SK-N-SH (cell line): ENCODE data around the gene LSM2. TPM values are rescaled to one million over a fixed set of nuclear protein-coding genes. Genes with fewer than 3 reads are reported as not detected.
"Not testable (repeated sequence)": the region's sequence is repeated elsewhere in the genome, so short reads cannot be mapped to it uniquely, and the experiment has no call there.

Experiments
- CTCF ChIA-PET: fragments of 300-600, 350-600 bp; formaldehyde crosslinking; extraction: SDS; loops from one replicate; lab custom pipeline; 2021; lab: Yijun Ruan, JAX
- POLR2A ChIA-PET: fragments of 350-600 bp; sonication (Branson Sonifier 250); formaldehyde crosslinking; extraction: SDS; loops from one replicate; lab custom pipeline; 2020; ENCODE audit warnings: antibody characterized with exemption, inconsistent platforms; lab: Yijun Ruan, JAX
- DNase-seq: peaks from one replicate; pipeline ENCODE4 v3.0.0; 2012
- H2AFZ ChIP-seq: fragments of 200-600 bp; sonication (generic); 2 replicates; pipeline ENCODE4 v1.8.1; 2016; ENCODE audit warnings: antibody characterized with exemption, mild to moderate bottlenecking, low read depth
- H3F3A ChIP-seq: fragments of 200-600 bp; sonication (generic); replicated peaks from 2 replicates; pipeline ENCODE3; 2016; ENCODE audit warnings: antibody characterized with exemption, mild to moderate bottlenecking; ENCODE audit not compliant: insufficient read depth
- H3K27ac ChIP-seq, 2 experiments: fragments of 200-500 bp in 1 of 2; fragments of 200-600 bp in 1 of 2; sonication (Bioruptor generic) in 1 of 2; sonication (generic), shearing (Covaris generic) in 1 of 2; 2 replicates each; pipeline versions ENCODE4 v1.5.1 to v1.6.1; 2014 to 2016; ENCODE audit warnings: low read depth in 2 of 2, inconsistent platforms in 1 of 2, low read length in 1 of 2, mild to moderate bottlenecking in 1 of 2, mixed read lengths in 1 of 2
- H3K27me3 ChIP-seq: fragments of 200-600 bp; sonication (generic), shearing (Covaris generic); 2 replicates; pipeline ENCODE4 v1.6.1; 2016; ENCODE audit warnings: mixed run types; ENCODE audit not compliant: insufficient read depth
- H3K36me3 ChIP-seq, 2 experiments: fragments of 200-500 bp in 1 of 2; fragments of 200-600 bp in 1 of 2; sonication (Bioruptor generic) in 1 of 2; sonication (generic) in 1 of 2; replicated peaks in 1 of 2; 2 replicates each; pipeline versions ENCODE3 to v1.5.1; 2014 to 2016; ENCODE audit warnings: low read length in 1 of 2, mild to moderate bottlenecking in 1 of 2; ENCODE audit not compliant: insufficient read depth in 2 of 2, control insufficient read depth in 1 of 2
- H3K4me1 ChIP-seq, 2 experiments: fragments of 200-500 bp in 1 of 2; fragments of 200-600 bp in 1 of 2; sonication (Bioruptor generic) in 1 of 2; sonication (generic), shearing (Covaris generic) in 1 of 2; 2 replicates each; pipeline versions ENCODE4 v1.5.1 to v1.6.1; 2014 to 2016; ENCODE audit warnings: low read depth in 1 of 2, low read length in 1 of 2, mixed run types in 1 of 2; ENCODE audit not compliant: insufficient read depth in 2 of 2, control insufficient read depth in 1 of 2
- H3K4me2 ChIP-seq: fragments of 200-600 bp; sonication (generic), shearing (Covaris generic); 2 replicates; pipeline ENCODE4 v1.6.1; 2017; ENCODE audit warnings: mixed run types
- H3K4me3 ChIP-seq, 2 experiments: fragments of 200-500 bp in 1 of 2; fragments of 200-600 bp in 1 of 2; sonication (Bioruptor generic) in 1 of 2; sonication (generic), shearing (Covaris generic) in 1 of 2; 2 replicates each; pipeline versions ENCODE4 v1.5.1 to v1.8.1; 2014 to 2016; ENCODE audit warnings: low read depth in 2 of 2, inconsistent platforms in 1 of 2, low read length in 1 of 2, mild to moderate bottlenecking in 1 of 2, mixed read lengths in 1 of 2, moderate library complexity in 1 of 2
- H3K79me2 ChIP-seq: fragments of 200-600 bp; sonication (generic); 2 replicates; pipeline ENCODE4 v1.8.1; 2017; ENCODE audit warnings: mild to moderate bottlenecking; ENCODE audit not compliant: insufficient read depth
- H3K9ac ChIP-seq: fragments of 200-600 bp; sonication (generic); 2 replicates; pipeline ENCODE4 v1.6.1; 2017; ENCODE audit warnings: mixed run types
- H3K9me2 ChIP-seq: fragments of 200-600 bp; sonication (generic); 2 replicates; pipeline ENCODE4 v1.6.1; 2017; ENCODE audit warnings: mixed run types
- H3K9me3 ChIP-seq: fragments of 200-600 bp; sonication (generic); 2 replicates; pipeline ENCODE4 v1.6.1; 2017; ENCODE audit warnings: mixed run types, mild to moderate bottlenecking, moderate library complexity
- H4K20me1 ChIP-seq: fragments of 200-600 bp; sonication (generic); 2 replicates; pipeline ENCODE4 v1.6.1; 2017; ENCODE audit warnings: mild to moderate bottlenecking, mixed run types; ENCODE audit not compliant: insufficient read depth
- ELF1 ChIP-seq: IDR thresholded peaks from 2 replicates; pipeline ENCODE4 v1.4.0; 2012
- EP300 ChIP-seq, 2 experiments: IDR thresholded peaks; 2 replicates each; pipeline versions ENCODE4 v1.4.0 to v1.6.1; 2012; ENCODE audit warnings: borderline replicate concordance in 1 of 2, low read depth in 1 of 2, low read length in 1 of 2
- EZH2phosphoT487 ChIP-seq: fragments of 200-600 bp; sonication (generic); IDR thresholded peaks from 2 replicates; pipeline ENCODE4 v1.6.1; 2017; ENCODE audit warnings: low read depth, mixed run types, mild to moderate bottlenecking, antibody characterized with exemption, moderate library complexity, borderline replicate concordance
- FOSL2 ChIP-seq: IDR thresholded peaks from 2 replicates; pipeline ENCODE4 v1.4.0; 2012; ENCODE audit warnings: low read depth, mild to moderate bottlenecking, moderate library complexity, borderline replicate concordance
- GABPA ChIP-seq: IDR thresholded peaks from 2 replicates; pipeline ENCODE4 v1.4.0; 2012; ENCODE audit warnings: low read depth, mild to moderate bottlenecking
- GATA2 ChIP-seq: sonication (generic); formaldehyde crosslinking; IDR thresholded peaks from 2 replicates; pipeline ENCODE4 v1.5.0; 2020; ENCODE audit warnings: mild to moderate bottlenecking, missing genetic modification reagents
- MEF2A ChIP-seq: IDR thresholded peaks from 2 replicates; pipeline ENCODE4 v1.4.0; 2012; ENCODE audit warnings: low read depth, borderline replicate concordance
- MXI1 ChIP-seq: IDR thresholded peaks from 2 replicates; pipeline ENCODE4 v1.6.1; 2012; ENCODE audit warnings: mild to moderate bottlenecking, low read depth, low read length, improper control_type of control experiment
- NFIC ChIP-seq: IDR thresholded peaks from 2 replicates; pipeline ENCODE4 v1.4.0; 2012; ENCODE audit warnings: borderline replicate concordance
- NRF1 ChIP-seq: IDR thresholded peaks from 2 replicates; pipeline ENCODE4 v1.6.1; 2012; ENCODE audit warnings: low read depth, mild to moderate bottlenecking, low read length
- POLR2AphosphoS5 ChIP-seq: IDR thresholded peaks from 2 replicates; pipeline ENCODE4 v1.6.1; 2012; ENCODE audit warnings: low read depth, low read length
- RAD21 ChIP-seq: IDR thresholded peaks from 2 replicates; pipeline ENCODE4 v1.6.1; 2012; ENCODE audit warnings: mild to moderate bottlenecking, low read length
- RCOR1 ChIP-seq: fragments of 150-350 bp; IDR thresholded peaks from 2 replicates; pipeline ENCODE4 v1.6.1; 2017; ENCODE audit warnings: antibody characterized with exemption, low read length
- RFX5 ChIP-seq: IDR thresholded peaks from 2 replicates; pipeline ENCODE4 v1.6.1; 2012; ENCODE audit warnings: mild to moderate bottlenecking, improper control_type of control experiment, low read length
- RXRA ChIP-seq: IDR thresholded peaks from 2 replicates; pipeline ENCODE4 v1.4.0; 2012; ENCODE audit warnings: low read depth, mild to moderate bottlenecking, borderline replicate concordance
- SMC3 ChIP-seq: IDR thresholded peaks from 2 replicates; pipeline ENCODE4 v1.6.1; 2012; ENCODE audit warnings: low read depth, low read length, improper control_type of control experiment
- TAF1 ChIP-seq: IDR thresholded peaks from 2 replicates; pipeline ENCODE4 v1.6.1; 2012; ENCODE audit warnings: low read depth, mild to moderate bottlenecking, low read length, moderate library complexity, borderline replicate concordance
- TCF12 ChIP-seq: IDR thresholded peaks from 2 replicates; pipeline ENCODE4 v1.4.0; 2012
- TEAD4 ChIP-seq: IDR thresholded peaks from 2 replicates; pipeline ENCODE4 v1.4.0; 2012; ENCODE audit warnings: mild to moderate bottlenecking, borderline replicate concordance; ENCODE audit not compliant: insufficient read depth
- YY1 ChIP-seq: IDR thresholded peaks from 2 replicates; pipeline ENCODE4 v1.4.0; 2012; ENCODE audit warnings: low read depth, mild to moderate bottlenecking
- WGBS: methylation state at CpG from one replicate; pipeline ENCODE4 v1.1.6; 2017; ENCODE audit warnings: low lambda C conversion rate; 5-methylcytosine and 5-hydroxymethylcytosine counted together
- polyA plus RNA-seq, 3 experiments: library from polyadenylated mRNA; depleted of rRNA; stranded (reverse); fragments of >200 nt; gene quantifications; 2 replicates each; pipeline ENCODE4 v1.2.3, GENCODE V29; 2012
- TF ChIP-seq, protein P1 (sequence below): IDR thresholded peaks from 2 replicates; pipeline ENCODE4 v1.4.0; 2012; ENCODE audit warnings: low read depth
- TF ChIP-seq, protein P2 (sequence below): fragments of 150-350 bp; IDR thresholded peaks from 2 replicates; pipeline ENCODE4 v1.6.1; 2016; ENCODE audit warnings: mild to moderate bottlenecking, low read depth, low read length
- TF ChIP-seq, protein P3 (sequence below): IDR thresholded peaks from 2 replicates; pipeline ENCODE4 v1.4.0; 2012; ENCODE audit warnings: low read depth, borderline replicate concordance
- TF ChIP-seq, protein P4 (sequence below): fragments of 150-350 bp; IDR thresholded peaks from 2 replicates; pipeline ENCODE4 v1.6.1; 2017; ENCODE audit warnings: antibody characterized with exemption, low read length, low read depth, borderline replicate concordance

The LSM2 gene
- polyA plus RNA-seq, 1 of the 3 experiments (the other 2 are of a cell fraction): 79.1 TPM

DNA sequence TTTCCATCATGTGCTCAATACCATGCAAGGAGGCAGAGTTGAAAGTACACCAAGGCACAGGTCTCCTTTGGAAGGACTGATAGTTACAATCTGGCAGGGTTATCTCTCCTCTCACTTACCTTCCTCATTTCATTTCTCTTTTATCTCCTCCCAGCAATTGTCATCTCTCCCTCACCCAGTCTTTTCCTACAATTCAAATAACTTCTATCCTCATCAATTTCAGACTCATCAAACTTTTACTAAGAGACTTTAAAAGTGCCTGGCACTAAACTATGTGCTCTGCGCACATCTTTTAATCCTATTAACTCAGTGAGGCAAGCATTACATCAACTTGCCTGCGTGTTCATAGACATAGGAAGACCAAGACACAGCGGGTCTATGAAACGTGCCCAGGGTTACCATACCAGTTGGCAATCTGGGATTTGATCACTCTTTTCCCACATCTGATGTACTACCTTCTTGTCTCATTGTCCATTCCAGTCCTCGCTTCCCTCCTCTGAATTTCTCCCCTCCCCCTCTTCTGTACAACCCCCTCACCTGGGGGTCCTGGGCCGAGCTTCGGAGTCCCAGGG, 12.4 kb downstream of the LSM2 start:
- H3F3A ChIP-seq: peaks cover 25% of the 10 kb centered on the region
- TF ChIP-seq GABPA (no peak), YY1 (no peak), RCOR1 (no peak), RFX5 (no peak), TAF1 (no peak), SMC3 (no peak), GATA2 (peak; percentile 12; the same call in 1 of the 2 replicates), RAD21 (0 out of 2 replicates have a peak, but pooled peaks have one; percentile 7), ELF1 (no peak), TCF12 (no peak), TEAD4 (no peak), MEF2A (no peak), POLR2AphosphoS5 (no peak), EZH2phosphoT487 (no peak), EP300 (IDR thresholded peaks at IDR 0.05; ENCODE audit: borderline replicate concordance in 1 of 2, low read depth in 1 of 2, low read length in 1 of 2) (no peak), FOSL2 (no peak), MXI1 (peak; percentile 62; the same call in 1 of the 2 replicates), NFIC (no peak), NRF1 (no peak), RXRA (no peak)
- TF ChIP-seq, protein P1, sequence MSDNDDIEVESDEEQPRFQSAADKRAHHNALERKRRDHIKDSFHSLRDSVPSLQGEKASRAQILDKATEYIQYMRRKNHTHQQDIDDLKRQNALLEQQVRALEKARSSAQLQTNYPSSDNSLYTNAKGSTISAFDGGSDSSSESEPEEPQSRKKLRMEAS: no peak
- TF ChIP-seq, protein P2, sequence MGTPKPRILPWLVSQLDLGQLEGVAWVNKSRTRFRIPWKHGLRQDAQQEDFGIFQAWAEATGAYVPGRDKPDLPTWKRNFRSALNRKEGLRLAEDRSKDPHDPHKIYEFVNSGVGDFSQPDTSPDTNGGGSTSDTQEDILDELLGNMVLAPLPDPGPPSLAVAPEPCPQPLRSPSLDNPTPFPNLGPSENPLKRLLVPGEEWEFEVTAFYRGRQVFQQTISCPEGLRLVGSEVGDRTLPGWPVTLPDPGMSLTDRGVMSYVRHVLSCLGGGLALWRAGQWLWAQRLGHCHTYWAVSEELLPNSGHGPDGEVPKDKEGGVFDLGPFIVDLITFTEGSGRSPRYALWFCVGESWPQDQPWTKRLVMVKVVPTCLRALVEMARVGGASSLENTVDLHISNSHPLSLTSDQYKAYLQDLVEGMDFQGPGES: no peak
- TF ChIP-seq, protein P3, sequence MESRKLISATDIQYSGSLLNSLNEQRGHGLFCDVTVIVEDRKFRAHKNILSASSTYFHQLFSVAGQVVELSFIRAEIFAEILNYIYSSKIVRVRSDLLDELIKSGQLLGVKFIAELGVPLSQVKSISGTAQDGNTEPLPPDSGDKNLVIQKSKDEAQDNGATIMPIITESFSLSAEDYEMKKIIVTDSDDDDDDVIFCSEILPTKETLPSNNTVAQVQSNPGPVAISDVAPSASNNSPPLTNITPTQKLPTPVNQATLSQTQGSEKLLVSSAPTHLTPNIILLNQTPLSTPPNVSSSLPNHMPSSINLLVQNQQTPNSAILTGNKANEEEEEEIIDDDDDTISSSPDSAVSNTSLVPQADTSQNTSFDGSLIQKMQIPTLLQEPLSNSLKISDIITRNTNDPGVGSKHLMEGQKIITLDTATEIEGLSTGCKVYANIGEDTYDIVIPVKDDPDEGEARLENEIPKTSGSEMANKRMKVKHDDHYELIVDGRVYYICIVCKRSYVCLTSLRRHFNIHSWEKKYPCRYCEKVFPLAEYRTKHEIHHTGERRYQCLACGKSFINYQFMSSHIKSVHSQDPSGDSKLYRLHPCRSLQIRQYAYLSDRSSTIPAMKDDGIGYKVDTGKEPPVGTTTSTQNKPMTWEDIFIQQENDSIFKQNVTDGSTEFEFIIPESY: no peak
- TF ChIP-seq, protein P4, sequence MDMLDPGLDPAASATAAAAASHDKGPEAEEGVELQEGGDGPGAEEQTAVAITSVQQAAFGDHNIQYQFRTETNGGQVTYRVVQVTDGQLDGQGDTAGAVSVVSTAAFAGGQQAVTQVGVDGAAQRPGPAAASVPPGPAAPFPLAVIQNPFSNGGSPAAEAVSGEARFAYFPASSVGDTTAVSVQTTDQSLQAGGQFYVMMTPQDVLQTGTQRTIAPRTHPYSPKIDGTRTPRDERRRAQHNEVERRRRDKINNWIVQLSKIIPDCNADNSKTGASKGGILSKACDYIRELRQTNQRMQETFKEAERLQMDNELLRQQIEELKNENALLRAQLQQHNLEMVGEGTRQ: no peak
- peaks cover 3 to 12% of the 10 kb centered on the region in 2 experiments; a peak in 3 of 4 replicates for H3K4me1 ChIP-seq
- no peaks in the 10 kb centered on the region for H3K9me2 ChIP-seq
- peak overlapping the region; percentile 72 to 96; a peak in 3 of 4 replicates for H3K27ac ChIP-seq
- WGBS: 3% methylated on average over 7 of the region's 7 CpGs
- H3K4me2 ChIP-seq: peak overlapping the region; percentile 99
- peaks cover 18 to 26% of the 10 kb centered on the region in 2 experiments for H3K36me3 ChIP-seq
- peaks cover 38% of the 10 kb centered on the region for H3K79me2 ChIP-seq
- POLR2A ChIA-PET: interaction anchor here (0.8 to 1.8 kb wide), 7 partner anchors 12 to 1177 kb away, joined by 3 to 24 read pairs (median 4); partner anchors contain the start of genes CLIC1, DDX39B, HSPA1A and HSPA1L
- H3K9me3 ChIP-seq: no peaks in the 10 kb centered on the region
- DNase-seq: no peak
- CTCF ChIA-PET: interaction anchor here (0.8 to 3.0 kb wide), 10 partner anchors 9 to 248 kb away, joined by 3 to 37 read pairs (median 7); partner anchors contain the start of genes ATP6V1G2, DDAH2 and LSM2
- H3K9ac ChIP-seq: peak overlapping the region; percentile 84
- no peaks in the 10 kb centered on the region for H4K20me1 ChIP-seq
- peak overlapping the region; percentile 80 to 82 for H3K4me3 ChIP-seq
- H3K27me3 ChIP-seq: no peaks in the 10 kb centered on the region
- peak overlapping the region; percentile 45; the same call in 1 of the 2 replicates for H2AFZ ChIP-seq

DNA sequence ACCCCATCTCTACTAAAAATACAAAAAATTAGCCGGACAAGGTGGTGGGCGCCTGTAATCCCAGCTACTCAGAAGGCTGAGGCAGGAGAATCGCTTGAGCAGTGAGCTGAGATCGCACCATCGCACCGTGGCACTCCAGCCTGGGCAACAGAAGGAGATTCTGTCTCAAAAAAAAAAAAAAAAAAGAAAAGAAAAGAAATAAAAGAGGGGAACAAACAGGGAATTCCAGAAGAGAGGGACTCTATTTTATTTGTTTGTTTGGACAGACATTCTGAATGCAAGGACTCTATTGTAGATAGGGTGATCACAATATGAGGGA, 12.9 kb downstream of the LSM2 start:
- Histone ChIP-seq H3K4me2 (peak overlapping the region; percentile 99), H3K9ac (peak overlapping the region; percentile 84; the same call in 1 of the 2 replicates), H3F3A (peaks cover 30% of the 10 kb centered on the region), H3K36me3 (peaks cover 23 to 31% of the 10 kb centered on the region in 2 experiments), H3K27ac (peak overlapping the region; percentile 72 to 96; a peak in 3 of 4 replicates), H3K4me3 (peak overlapping the region; percentile 80 to 82), H3K79me2 (peaks cover 38% of the 10 kb centered on the region), H3K4me1 (peaks cover 3 to 12% of the 10 kb centered on the region in 2 experiments; a peak in 3 of 4 replicates)
- H2AFZ ChIP-seq, H3K27me3 ChIP-seq, POLR2A ChIA-PET, DNase-seq, H3K9me3 ChIP-seq, H3K9me2 ChIP-seq, H4K20me1 ChIP-seq: not testable (repeated sequence)
- CTCF ChIA-PET: interaction anchor here (3.0 kb wide), 1 partner anchor 141 kb away, joined by 7 read pairs; no protein-coding TSS in a partner anchor
- 85% methylated on average over 6 of the region's 6 CpGs for WGBS
